ENCODE results near the gene EZH2. TPM values are rescaled to one million over a fixed set of nuclear protein-coding genes. Genes with fewer than 3 reads are reported as not detected.

EZH2 gene
- total RNA-seq, 4 donors from 2014 or later: 9.5 to 16.3 (median 11.3) TPM

- intact Hi-C loops (cut with DNase I; ENCODE audit: low total_unique reads): no loop called here
- H3K4me3 ChIP-seq (ENCODE audit: low read depth, poor library complexity, severe bottlenecking): no peak overlapping the region
- DNase-seq (ENCODE audit: low spot score in 2 of 2): no peak
- TF ChIP-seq CTCF (IDR thresholded peaks at IDR 0.05) (no peak), POLR2A (IDR thresholded peaks at IDR 0.05) (no peak)
- WGBS, 2 donors: 79 to 83% methylated on average over 1 of the region's 1 CpG
Observed at GRCh38 chr7:148877517-148877916, 6.6 kb downstream of the EZH2 start.

GRCh38 chr7:148872188-148872587, 11.9 kb downstream of the EZH2 start:
- TF ChIP-seq POLR2A (IDR thresholded peaks at IDR 0.05): no peak
- no peak for TF ChIP-seq CTCF (IDR thresholded peaks at IDR 0.05)

GRCh38 chr7:148871551-148871950, 12.5 kb downstream of the EZH2 start:
- intact Hi-C loops (cut with DNase I; ENCODE audit: low total_unique reads): no loop called here
- 88 to 99% methylated on average over 5 of the region's 5 CpGs for WGBS, 2 donors
- no peak for TF ChIP-seq POLR2A (IDR thresholded peaks at IDR 0.05)
- no peak for TF ChIP-seq CTCF (IDR thresholded peaks at IDR 0.05)
- no peak for DNase-seq (ENCODE audit: low spot score in 2 of 2)
- no peak overlapping the region for H3K4me3 ChIP-seq (ENCODE audit: low read depth, poor library complexity, severe bottlenecking)

More at GRCh38 chr7:148872188-148872587, 11.9 kb downstream of the EZH2 start:
- no peak overlapping the region for H3K4me3 ChIP-seq (ENCODE audit: low read depth, poor library complexity, severe bottlenecking)
- intact Hi-C loops (cut with DNase I; ENCODE audit: low total_unique reads): no loop called here
- no peak for DNase-seq (ENCODE audit: low spot score in 2 of 2)

- no peak for TF ChIP-seq POLR2A (IDR thresholded peaks at IDR 0.05)
- TF ChIP-seq CTCF (IDR thresholded peaks at IDR 0.05): no peak
- intact Hi-C loops (cut with DNase I; ENCODE audit: low total_unique reads): no loop called here
- 93 to 98% methylated on average over 3 of the region's 3 CpGs for WGBS, 2 donors
- DNase-seq (ENCODE audit: low spot score in 2 of 2): no peak
- H3K4me3 ChIP-seq (ENCODE audit: low read depth, poor library complexity, severe bottlenecking): no peak overlapping the region
Observed at GRCh38 chr7:148871030-148871429, 13.1 kb downstream of the EZH2 start.

- H3K4me3 ChIP-seq (ENCODE audit: low read depth, poor library complexity, severe bottlenecking): no peak overlapping the region
- TF ChIP-seq POLR2A (IDR thresholded peaks at IDR 0.05) (no peak), CTCF (IDR thresholded peaks at IDR 0.05) (no peak)
- no peak for DNase-seq (ENCODE audit: low spot score in 2 of 2)
- WGBS, 2 donors: 70 to 78% methylated on average over 5 of the region's 5 CpGs
- intact Hi-C loops (cut with DNase I; ENCODE audit: low total_unique reads): no loop called here
Observed at GRCh38 chr7:148868378-148868674, 15.8 kb downstream of the EZH2 start.

GRCh38 chr7:148867596-148868377, 16.3 kb downstream of the EZH2 start:
- no peak overlapping the region for H3K4me3 ChIP-seq (ENCODE audit: low read depth, poor library complexity, severe bottlenecking)
- WGBS, 2 donors: 84 to 88% methylated on average over 3 of the region's 3 CpGs
- intact Hi-C loops (cut with DNase I; ENCODE audit: low total_unique reads): no loop called here
- TF ChIP-seq POLR2A (IDR thresholded peaks at IDR 0.05) (no peak), CTCF (IDR thresholded peaks at IDR 0.05) (no peak)
- no peak for DNase-seq (ENCODE audit: low spot score in 2 of 2)
